HEK293T (cell line): Measurements from ENCODE around the gene KCNJ15.
A peak's percentile ranks its signal among the peaks of the same experiment; 100 is the strongest.

ENCODE experiments used
- CTCF ChIA-PET: fragments of 350-600 bp; formaldehyde crosslinking; extraction: SDS; loops from one replicate; lab custom pipeline; 2021; ENCODE audit warnings: antibody characterized with exemption, inconsistent platforms; lab: Yijun Ruan, JAX
- POLR2A ChIA-PET: fragments of 350-600 bp; formaldehyde crosslinking; extraction: SDS; loops from one replicate; lab custom pipeline; 2020; ENCODE audit warnings: antibody characterized with exemption, inconsistent platforms; lab: Yijun Ruan, JAX
- DNase-seq: peaks from one replicate; pipeline ENCODE4 v3.0.0; 2012; ENCODE audit warnings: mixed read lengths; ENCODE audit errors: extremely low spot score
- ARNT ChIP-seq: fragments of 450-650 bp; IDR thresholded peaks from 2 replicates; pipeline ENCODE4 v1.6.1; 2017; ENCODE audit warnings: mild to moderate bottlenecking
- BHLHE40 ChIP-seq: fragments of 450-650 bp; IDR thresholded peaks from 2 replicates; pipeline ENCODE4 v1.6.1; 2016; ENCODE audit warnings: mild to moderate bottlenecking, moderate library complexity, borderline replicate concordance
- CTBP1 ChIP-seq: fragments of 450-650 bp; IDR thresholded peaks from 2 replicates; pipeline ENCODE4 v1.6.1; 2016; ENCODE audit warnings: borderline replicate concordance
- ELF4 ChIP-seq: fragments of 450-650 bp; IDR thresholded peaks from 2 replicates; pipeline ENCODE4 v1.6.1; 2017; ENCODE audit warnings: antibody characterized with exemption
- FOXA1 ChIP-seq: fragments of 450-650 bp; IDR thresholded peaks from 2 replicates; pipeline ENCODE4 v1.6.1; 2016; ENCODE audit warnings: mild to moderate bottlenecking
- FOXK2 ChIP-seq: fragments of 450-650 bp; IDR thresholded peaks from 2 replicates; pipeline ENCODE4 v1.6.1; 2016; ENCODE audit warnings: mild to moderate bottlenecking
- FOXM1 ChIP-seq: fragments of 450-650 bp; IDR thresholded peaks from 2 replicates; pipeline ENCODE4 v1.6.1; 2017; ENCODE audit warnings: mild to moderate bottlenecking, borderline replicate concordance
- HDGF ChIP-seq: fragments of 450-650 bp; IDR thresholded peaks from 2 replicates; pipeline ENCODE4 v1.6.1; 2017; ENCODE audit warnings: antibody characterized with exemption, borderline replicate concordance
- L3MBTL2 ChIP-seq: fragments of 450-650 bp; conservative IDR thresholded peaks from 2 replicates; pipeline ENCODE4 v1.6.1; 2016; ENCODE audit warnings: mild to moderate bottlenecking
- LEF1 ChIP-seq: fragments of 450-650 bp; IDR thresholded peaks from 2 replicates; pipeline ENCODE4 v1.6.1; 2017; ENCODE audit warnings: mild to moderate bottlenecking, borderline replicate concordance
- NFRKB ChIP-seq: fragments of 450-650 bp; IDR thresholded peaks from 2 replicates; pipeline ENCODE4 v1.6.1; 2016; ENCODE audit warnings: mild to moderate bottlenecking, moderate library complexity
- SP1 ChIP-seq: fragments of 450-650 bp; IDR thresholded peaks from 2 replicates; pipeline ENCODE4 v1.6.1; 2017
- SUZ12 ChIP-seq: fragments of 450-650 bp; IDR thresholded peaks from 2 replicates; pipeline ENCODE4 v1.6.1; 2016; ENCODE audit warnings: mild to moderate bottlenecking
- TARDBP ChIP-seq: fragments of 450-650 bp; IDR thresholded peaks from 2 replicates; pipeline ENCODE4 v1.6.1; 2016
- ZNF384 ChIP-seq: fragments of 450-650 bp; IDR thresholded peaks from 2 replicates; pipeline ENCODE4 v1.6.1; 2016
- TF ChIP-seq, protein P1 (sequence below): fragments of 450-650 bp; IDR thresholded peaks from 2 replicates; pipeline ENCODE4 v1.6.1; 2016

KCNJ15 gene

DNA sequence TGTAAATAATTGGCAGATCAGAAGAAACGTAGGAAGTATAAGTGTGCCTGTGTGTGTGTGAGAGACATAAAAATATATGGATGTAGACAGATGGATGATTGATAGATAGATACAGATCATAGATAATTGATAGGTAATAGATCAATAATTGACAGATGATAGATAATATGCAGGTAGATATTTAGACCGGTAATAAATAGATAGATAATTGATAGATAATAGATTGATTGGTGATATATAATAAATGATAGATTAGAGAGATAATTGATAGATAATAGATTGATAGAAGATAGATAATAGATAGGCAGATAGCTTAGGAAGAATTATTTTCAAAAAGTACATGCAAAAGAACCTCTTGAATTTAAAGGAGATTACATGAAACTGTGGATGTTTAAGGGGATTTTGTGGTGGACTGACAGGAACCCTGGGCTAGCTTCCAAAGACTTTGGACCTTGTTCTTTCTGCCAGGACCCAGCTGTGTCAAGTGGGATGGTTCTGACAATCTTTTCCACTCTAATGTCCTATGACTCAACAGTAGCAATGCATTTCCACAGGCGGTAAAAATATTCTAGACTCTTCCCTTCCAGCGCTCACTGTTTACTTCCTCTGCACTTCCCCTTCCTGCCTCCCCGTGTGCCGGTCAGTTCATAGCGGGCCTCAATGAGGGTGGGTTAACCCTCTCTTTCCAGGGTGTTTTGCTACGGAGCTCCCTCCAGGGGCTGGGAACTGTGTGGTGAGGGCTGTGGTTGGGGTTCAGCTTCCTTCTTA is 39.4 kb downstream of the KCNJ15 start:
- TF ChIP-seq, protein P1, sequence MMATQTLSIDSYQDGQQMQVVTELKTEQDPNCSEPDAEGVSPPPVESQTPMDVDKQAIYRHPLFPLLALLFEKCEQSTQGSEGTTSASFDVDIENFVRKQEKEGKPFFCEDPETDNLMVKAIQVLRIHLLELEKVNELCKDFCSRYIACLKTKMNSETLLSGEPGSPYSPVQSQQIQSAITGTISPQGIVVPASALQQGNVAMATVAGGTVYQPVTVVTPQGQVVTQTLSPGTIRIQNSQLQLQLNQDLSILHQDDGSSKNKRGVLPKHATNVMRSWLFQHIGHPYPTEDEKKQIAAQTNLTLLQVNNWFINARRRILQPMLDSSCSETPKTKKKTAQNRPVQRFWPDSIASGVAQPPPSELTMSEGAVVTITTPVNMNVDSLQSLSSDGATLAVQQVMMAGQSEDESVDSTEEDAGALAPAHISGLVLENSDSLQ: 0 out of 2 replicates have a peak, but pooled peaks have one; percentile 11
- TF ChIP-seq SP1: no peak
- ChIA-PET CTCF (interaction anchor here (0.5 kb wide), 1 partner anchor 32 kb away, joined by 3 read pairs; no protein-coding TSS in a partner anchor), POLR2A (no interaction called here)
- no peak for DNase-seq

DNA sequence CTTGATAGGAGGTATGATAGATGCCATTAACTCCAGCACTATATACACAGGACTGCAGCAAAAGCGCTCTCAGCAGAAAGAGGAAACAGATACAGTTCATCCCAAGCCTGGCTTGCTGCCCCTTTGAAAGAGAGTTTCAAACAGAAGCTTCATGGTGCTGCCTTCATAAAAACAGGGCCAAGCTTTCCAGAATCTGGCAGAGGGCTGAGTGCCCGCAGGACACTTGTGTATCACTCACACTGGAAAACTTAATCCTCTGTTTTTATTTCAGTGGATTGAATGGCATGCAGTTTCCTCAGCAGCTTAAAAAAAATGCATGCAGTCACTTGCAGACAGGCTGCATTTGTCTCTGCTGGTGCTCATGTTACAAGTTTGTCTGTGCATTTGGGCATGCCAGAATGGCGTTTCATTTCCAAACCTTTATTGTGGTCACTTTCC is 40.4 kb downstream of the KCNJ15 start:
- TF ChIP-seq SUZ12: no peak
- DNase-seq: no peak
- CTCF ChIA-PET: no interaction called here
- POLR2A ChIA-PET: no interaction called here

DNA sequence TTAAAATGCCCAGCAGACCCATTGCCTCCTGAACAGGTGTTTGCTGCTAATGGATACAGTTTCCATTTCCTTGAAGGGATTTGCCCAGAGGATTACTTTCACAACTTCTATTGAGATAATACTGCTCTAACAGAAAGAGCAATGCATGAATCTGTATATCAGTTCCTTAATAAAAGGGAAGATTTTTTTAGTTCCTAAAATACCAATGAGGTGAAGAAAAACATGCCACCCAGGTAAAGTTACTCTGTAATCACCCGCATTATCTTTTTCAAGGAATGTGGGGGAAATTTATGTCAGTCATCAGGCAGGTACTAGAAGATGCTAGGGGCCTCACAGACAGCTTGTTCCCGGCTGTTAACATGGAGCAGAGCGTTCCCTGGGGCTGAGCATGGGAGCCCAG is 41.1 kb downstream of the KCNJ15 start:
- POLR2A ChIA-PET: no interaction called here

DNA sequence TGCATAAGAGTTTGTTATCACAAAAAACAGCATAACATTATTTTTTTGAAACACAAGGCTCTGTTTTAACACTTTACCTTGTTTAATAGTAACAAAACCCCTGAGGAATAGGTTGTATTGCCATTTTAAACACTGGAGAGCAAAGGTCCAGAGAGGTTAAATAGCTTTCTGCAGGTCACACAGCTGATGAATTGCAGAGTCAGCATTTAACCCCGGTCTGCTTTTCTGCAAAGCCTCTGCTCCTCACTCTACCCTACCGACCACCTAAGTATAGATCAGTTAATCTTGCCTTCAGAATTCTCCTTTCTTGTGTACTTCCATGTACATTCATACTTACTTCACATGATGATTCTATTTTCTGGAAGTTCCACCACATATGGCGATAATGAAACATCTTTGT is 42.0 kb downstream of the KCNJ15 start:
- TF ChIP-seq FOXA1: no peak
- TF ChIP-seq TARDBP: no peak
- TF ChIP-seq, protein P1: no peak
- TF ChIP-seq SP1: no peak
- TF ChIP-seq L3MBTL2: no peak
- TF ChIP-seq BHLHE40: no peak
- no peak for TF ChIP-seq FOXK2
- ChIA-PET POLR2A (no interaction called here), CTCF (no interaction called here)
- no peak for DNase-seq

More for the DNA sequence above, 41.1 kb downstream of the KCNJ15 start:
- DNase-seq: no peak
- TF ChIP-seq CTBP1: no peak
- TF ChIP-seq, protein P1: no peak
- no peak for TF ChIP-seq FOXK2
- no peak for TF ChIP-seq SP1
- TF ChIP-seq ARNT: no peak
- no peak for TF ChIP-seq HDGF
- TF ChIP-seq BHLHE40: no peak
- no peak for TF ChIP-seq ELF4
- CTCF ChIA-PET: no interaction called here

DNA sequence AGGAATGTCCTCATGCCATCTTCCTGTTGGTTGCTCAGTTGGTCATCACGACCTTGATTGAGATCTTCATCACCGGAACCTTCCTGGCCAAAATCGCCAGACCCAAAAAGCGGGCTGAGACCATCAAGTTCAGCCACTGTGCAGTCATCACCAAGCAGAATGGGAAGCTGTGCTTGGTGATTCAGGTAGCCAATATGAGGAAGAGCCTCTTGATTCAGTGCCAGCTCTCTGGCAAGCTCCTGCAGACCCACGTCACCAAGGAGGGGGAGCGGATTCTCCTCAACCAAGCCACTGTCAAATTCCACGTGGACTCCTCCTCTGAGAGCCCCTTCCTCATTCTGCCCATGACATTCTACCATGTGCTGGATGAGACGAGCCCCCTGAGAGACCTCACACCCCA is 42.9 kb downstream of the KCNJ15 start:
- ChIA-PET POLR2A (no interaction called here), CTCF (no interaction called here)
- TF ChIP-seq, protein P1: no peak
- TF ChIP-seq ARNT: no peak
- TF ChIP-seq FOXK2: no peak
- TF ChIP-seq HDGF: no peak
- no peak for TF ChIP-seq CTBP1
- no peak for TF ChIP-seq FOXA1
- TF ChIP-seq NFRKB: no peak
- TF ChIP-seq TARDBP: no peak
- DNase-seq: no peak

DNA sequence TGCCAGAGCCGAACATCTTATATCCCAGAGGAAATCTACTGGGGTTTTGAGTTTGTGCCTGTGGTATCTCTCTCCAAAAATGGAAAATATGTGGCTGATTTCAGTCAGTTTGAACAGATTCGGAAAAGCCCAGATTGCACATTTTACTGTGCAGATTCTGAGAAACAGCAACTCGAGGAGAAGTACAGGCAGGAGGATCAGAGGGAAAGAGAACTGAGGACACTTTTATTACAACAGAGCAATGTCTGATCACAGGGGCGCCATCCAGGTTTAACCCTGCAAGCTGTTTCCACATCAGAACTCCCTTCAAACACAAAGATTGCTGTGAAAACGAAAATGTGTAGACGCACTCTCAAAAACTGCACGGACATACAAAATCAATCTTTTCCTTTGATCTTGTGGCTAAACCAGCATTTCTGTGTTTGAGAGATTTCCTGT is 43.4 kb downstream of the KCNJ15 start:
- no peak for TF ChIP-seq L3MBTL2
- TF ChIP-seq ELF4: no peak
- TF ChIP-seq SP1: no peak
- no peak for TF ChIP-seq HDGF
- no peak for TF ChIP-seq FOXA1
- no peak for TF ChIP-seq ZNF384
- TF ChIP-seq FOXM1: no peak
- TF ChIP-seq SUZ12: no peak
- TF ChIP-seq FOXK2: no peak
- TF ChIP-seq BHLHE40: no peak
- no peak for TF ChIP-seq ARNT
- no peak for TF ChIP-seq NFRKB
- no peak for TF ChIP-seq LEF1
- no peak for TF ChIP-seq TARDBP
- TF ChIP-seq CTBP1: no peak
- TF ChIP-seq, protein P1: no peak
- CTCF ChIA-PET: no interaction called here
- no peak for DNase-seq
- POLR2A ChIA-PET: no interaction called here
